HFFc6 (cell line): Measurements from ENCODE around the gene ZNF275. TPM values are rescaled to one million over a fixed set of nuclear protein-coding genes. Genes with fewer than 3 reads are reported as not detected.

ENCODE experiments used
- DNase-seq: peaks from one replicate; pipeline ENCODE4 v3.0.0-alpha.2; 2018
- H3K27ac Mint-ChIP-seq: 2 replicates; pipeline ENCODE4 v1.8.0; 2020; ENCODE audit warnings: mild to moderate bottlenecking, mixed read lengths
- H3K27me3 Mint-ChIP-seq: 2 replicates; pipeline ENCODE4 v1.8.0; 2021; ENCODE audit warnings: mild to moderate bottlenecking, moderate library complexity, mixed read lengths; ENCODE audit not compliant: insufficient read depth
- H3K36me3 Mint-ChIP-seq: 2 replicates; pipeline ENCODE4 v1.8.0; 2021; ENCODE audit warnings: low read depth, mixed read lengths
- H3K4me1 Mint-ChIP-seq: 2 replicates; pipeline ENCODE4 v1.8.0; 2020; ENCODE audit warnings: low read depth, mixed read lengths
- H3K4me3 Mint-ChIP-seq: 2 replicates; pipeline ENCODE4 v1.8.0; 2020; ENCODE audit warnings: mild to moderate bottlenecking, moderate library complexity, mixed read lengths
- H3K9me3 Mint-ChIP-seq: 2 replicates; pipeline ENCODE4 v1.8.0; 2020; ENCODE audit warnings: mild to moderate bottlenecking, mixed read lengths
- CTCF ChIP-seq: fragments of 200-600 bp; sonication (generic); IDR thresholded peaks from 2 replicates; pipeline ENCODE4 v1.5.0; 2021; ENCODE audit warnings: antibody characterized with exemption, mild to moderate bottlenecking
- total RNA-seq, 6 experiments: library from RNA; stranded (reverse); fragmentation: NEBNext Ultra II Directional; extraction: Animal tissue kit (Norgen Biotek cat#: 25700); gene quantifications; 2 replicates in 1 of 6; 3 replicates in 5 of 6; pipeline ENCODE4 v1.2.3, GENCODE V29; 2021

The ZNF275 gene
- total RNA-seq, 6 experiments from 2014 or later: 10.5 to 14.2 (median 12.5) TPM

GRCh38 chrX:153343674-153344073, 9.7 kb downstream of the ZNF275 start:
- TF ChIP-seq CTCF: no peak
- DNase-seq: no peak
- H3K9me3 Mint-ChIP-seq: no peaks in the 10 kb centered on the region
- H3K36me3 Mint-ChIP-seq: peaks cover 19% of the 10 kb centered on the region
- H3K27me3 Mint-ChIP-seq: no peaks in the 10 kb centered on the region
- no peak overlapping the region for H3K4me3 Mint-ChIP-seq
- peaks cover 28% of the 10 kb centered on the region for H3K4me1 Mint-ChIP-seq
- no peak overlapping the region; the same call in 1 of the 2 replicates for H3K27ac Mint-ChIP-seq

- Mint-ChIP-seq H3K27me3 (no peaks in the 10 kb centered on the region), H3K4me3 (no peak overlapping the region), H3K36me3 (peaks cover 23% of the 10 kb centered on the region), H3K4me1 (peaks cover 7% of the 10 kb centered on the region), H3K27ac (no peak overlapping the region), H3K9me3 (no peaks in the 10 kb centered on the region)
- no peak for DNase-seq
- TF ChIP-seq CTCF: no peak
Measured at GRCh38 chrX:153347530-153347929, 13.6 kb downstream of the ZNF275 start.

- TF ChIP-seq CTCF: no peak
- no peaks in the 10 kb centered on the region for H3K4me1 Mint-ChIP-seq
- H3K9me3 Mint-ChIP-seq: no peaks in the 10 kb centered on the region
- DNase-seq: no peak
- no peaks in the 10 kb centered on the region; the same call in 1 of the 2 replicates for H3K27me3 Mint-ChIP-seq
- H3K4me3 Mint-ChIP-seq: no peak overlapping the region
- no peak overlapping the region for H3K27ac Mint-ChIP-seq
- peaks cover 23% of the 10 kb centered on the region for H3K36me3 Mint-ChIP-seq
Measured at GRCh38 chrX:153348421-153348820, 14.5 kb downstream of the ZNF275 start.

- H3K4me3 Mint-ChIP-seq: no peak overlapping the region
- H3K27ac Mint-ChIP-seq: no peak overlapping the region
- DNase-seq: no peak
- peaks cover 23% of the 10 kb centered on the region for H3K36me3 Mint-ChIP-seq
- H3K4me1 Mint-ChIP-seq: no peaks in the 10 kb centered on the region
- no peaks in the 10 kb centered on the region for H3K9me3 Mint-ChIP-seq
- no peak for TF ChIP-seq CTCF
- H3K27me3 Mint-ChIP-seq: no peaks in the 10 kb centered on the region; the same call in none of the 2 replicates
Measured at GRCh38 chrX:153349952-153350351, 16.0 kb downstream of the ZNF275 start.

GRCh38 chrX:153351981-153352380, 18.0 kb downstream of the ZNF275 start:
- peaks cover 19% of the 10 kb centered on the region for H3K36me3 Mint-ChIP-seq
- no peak for TF ChIP-seq CTCF
- no peak overlapping the region for H3K4me3 Mint-ChIP-seq
- H3K4me1 Mint-ChIP-seq: no peaks in the 10 kb centered on the region
- no peak overlapping the region for H3K27ac Mint-ChIP-seq
- H3K9me3 Mint-ChIP-seq: no peaks in the 10 kb centered on the region; the same call in 1 of the 2 replicates
- DNase-seq: no peak
- no peaks in the 10 kb centered on the region; the same call in none of the 2 replicates for H3K27me3 Mint-ChIP-seq

GRCh38 chrX:153352858-153353257, 18.9 kb downstream of the ZNF275 start:
- peaks cover 6% of the 10 kb centered on the region for H3K9me3 Mint-ChIP-seq

More at GRCh38 chrX:153352858-153353257, 18.9 kb downstream of the ZNF275 start:
- Mint-ChIP-seq H3K4me3 (no peak overlapping the region), H3K36me3 (peaks cover 18% of the 10 kb centered on the region), H3K27me3 (no peaks in the 10 kb centered on the region; the same call in none of the 2 replicates), H3K27ac (no peak overlapping the region), H3K4me1 (no peaks in the 10 kb centered on the region)
- no peak for TF ChIP-seq CTCF
- no peak for DNase-seq
